DND-41 (cell line): Measurements from ENCODE around the gene B4GALNT3.

ENCODE experiments used
- ATAC-seq: fragments of 200-7000 bp; cut with Tn5 transposase; 3 replicates; pipeline ENCODE4 v1.9.1; 2021; ENCODE audit warnings: low read depth; ENCODE audit not compliant: insufficient read depth
- DNase-seq: peaks from one replicate; pipeline ENCODE4 v3.0.0-alpha.2; 2020
- H2AFZ ChIP-seq: 2 replicates; pipeline ENCODE4 v1.6.0; 2012; ENCODE audit warnings: low read depth, low read length
- H3K27ac ChIP-seq: 2 replicates; pipeline ENCODE4 v1.5.1; 2012; ENCODE audit warnings: low read length, inconsistent platforms
- H3K27me3 ChIP-seq: fragments of 200-600 bp; sonication (generic); 2 replicates; pipeline ENCODE4 v1.6.0; 2012; ENCODE audit warnings: low read length, mild to moderate bottlenecking, inconsistent platforms; ENCODE audit not compliant: insufficient read depth, poor library complexity
- H3K36me3 ChIP-seq: 2 replicates; pipeline ENCODE4 v1.5.1; 2012; ENCODE audit warnings: low read length, inconsistent platforms; ENCODE audit not compliant: insufficient read depth
- H3K4me1 ChIP-seq: 2 replicates; pipeline ENCODE4 v1.5.1; 2012; ENCODE audit warnings: mild to moderate bottlenecking, low read length; ENCODE audit not compliant: insufficient read depth
- H3K4me2 ChIP-seq: 2 replicates; pipeline ENCODE4 v1.6.0; 2012; ENCODE audit warnings: mild to moderate bottlenecking, moderate library complexity, low read length, inconsistent platforms; ENCODE audit not compliant: insufficient read depth
- H3K4me3 ChIP-seq, 2 experiments: fragments of 200-600 bp in 1 of 2; shearing (Covaris generic) in 1 of 2; 2 replicates each; pipeline ENCODE4 v1.5.1; 2012 to 2016; ENCODE audit warnings: inconsistent platforms in 2 of 2, low read length in 2 of 2, mild to moderate bottlenecking in 2 of 2, low read depth in 1 of 2, moderate library complexity in 1 of 2
- H3K79me2 ChIP-seq: 2 replicates; pipeline ENCODE4 v1.6.0; 2012; ENCODE audit warnings: low read length, inconsistent platforms; ENCODE audit not compliant: insufficient read depth
- H3K9ac ChIP-seq: 2 replicates; pipeline ENCODE4 v1.6.0; 2012; ENCODE audit warnings: low read depth, mild to moderate bottlenecking, inconsistent platforms, low read length, moderate library complexity
- H3K9me3 ChIP-seq: 2 replicates; pipeline ENCODE4 v1.5.1; 2012; ENCODE audit warnings: low read length, moderate library complexity, mild to moderate bottlenecking, inconsistent platforms; ENCODE audit not compliant: insufficient read depth, severe bottlenecking
- H4K20me1 ChIP-seq: 2 replicates; pipeline ENCODE4 v1.6.0; 2012; ENCODE audit warnings: low read length; ENCODE audit not compliant: insufficient read depth
- CTCF ChIP-seq: IDR thresholded peaks from 2 replicates; pipeline ENCODE4 v1.5.1; 2012; ENCODE audit warnings: borderline replicate concordance, low read length, moderate library complexity, mild to moderate bottlenecking; ENCODE audit not compliant: poor library complexity, severe bottlenecking; ENCODE audit errors: extremely low read depth
- EZH2 ChIP-seq: IDR thresholded peaks from 3 replicates; pipeline ENCODE4 v1.6.1; 2012; ENCODE audit warnings: borderline replicate concordance, low read depth, mild to moderate bottlenecking, moderate library complexity, low read length, inconsistent platforms; ENCODE audit not compliant: severe bottlenecking

B4GALNT3 gene

GRCh38 chr12:565161-565560 lies 105.4 kb downstream of the B4GALNT3 start:
- no peaks in the 10 kb centered on the region for H3K79me2 ChIP-seq
- H3K4me3 ChIP-seq = no peak overlapping the region
- no peaks in the 10 kb centered on the region for H4K20me1 ChIP-seq
- no peak for DNase-seq
- no peaks in the 10 kb centered on the region for H3K27me3 ChIP-seq
- H2AFZ ChIP-seq = no peak overlapping the region
- no peaks in the 10 kb centered on the region for H3K9me3 ChIP-seq
- H3K27ac ChIP-seq = peak overlapping the region; percentile 62; the same call in 1 of the 2 replicates
- ATAC-seq = no peak
- no peak for TF ChIP-seq EZH2
- TF ChIP-seq CTCF = no peak
- H3K36me3 ChIP-seq = no peaks in the 10 kb centered on the region
- no peak overlapping the region for H3K4me2 ChIP-seq
- no peak overlapping the region for H3K9ac ChIP-seq
- peaks cover 43% of the 10 kb centered on the region for H3K4me1 ChIP-seq

- Histone ChIP-seq H3K9ac (no peak overlapping the region), H3K4me1 (peaks cover 46% of the 10 kb centered on the region), H3K36me3 (no peaks in the 10 kb centered on the region), H3K4me2 (no peak overlapping the region), H3K79me2 (no peaks in the 10 kb centered on the region), H3K4me3 (no peak overlapping the region), H3K9me3 (no peaks in the 10 kb centered on the region), H3K27me3 (no peaks in the 10 kb centered on the region), H4K20me1 (no peaks in the 10 kb centered on the region), H2AFZ (no peak overlapping the region), H3K27ac (no peak overlapping the region)
- DNase-seq (no peak), ATAC-seq (no peak)
- TF ChIP-seq EZH2 = no peak
- no peak for TF ChIP-seq CTCF
Measured at GRCh38 chr12:565589-566105, 105.9 kb downstream of the B4GALNT3 start.

- TF ChIP-seq CTCF (no peak), EZH2 (no peak)
- H3K4me2 ChIP-seq = no peak overlapping the region
- no peaks in the 10 kb centered on the region for H3K36me3 ChIP-seq
- DNase-seq = no peak
- no peak for ATAC-seq
- no peaks in the 10 kb centered on the region for H4K20me1 ChIP-seq
- no peaks in the 10 kb centered on the region for H3K27me3 ChIP-seq
- peaks cover 31% of the 10 kb centered on the region for H3K4me1 ChIP-seq
- no peaks in the 10 kb centered on the region for H3K79me2 ChIP-seq
- no peak overlapping the region for H3K4me3 ChIP-seq
- no peak overlapping the region for H2AFZ ChIP-seq
- no peak overlapping the region for H3K27ac ChIP-seq
- H3K9me3 ChIP-seq = no peaks in the 10 kb centered on the region
- no peak overlapping the region for H3K9ac ChIP-seq
Measured at GRCh38 chr12:568486-568885, 108.7 kb downstream of the B4GALNT3 start.
